ENCODE results near the gene GNE.

Gene GNE

GRCh38 chr9:36166168-36166927 lies 91.9 kb downstream of the GNE start:
- DNase-seq (ENCODE audit: low read depth, low spot score) = peak; percentile 49

- DNase-seq (ENCODE audit: low read depth, low spot score) = no peak
These were observed 92.5 kb downstream of the GNE start for GRCh38 chr9:36165826-36166167.

GRCh38 chr9:36164989-36165388 lies 93.3 kb downstream of the GNE start:
- no peak for DNase-seq (ENCODE audit: low read depth, low spot score)

Data from smooth muscle cell of the brain vasculature (primary cell).